Pancreas (tissue), 10 donors: Measurements from ENCODE around the gene FRAT1. TPM values are rescaled to one million over a fixed set of nuclear protein-coding genes. Genes with fewer than 3 reads are reported as not detected.
A peak's percentile ranks its signal among the peaks of the same experiment; 100 is the strongest.
"Not testable (repeated sequence)": the region's sequence is repeated elsewhere in the genome, so short reads cannot be mapped to it uniquely, and the experiment has no call there.

Experiments used
- ATAC-seq, 4 donors: fragments of 200-7000 bp; cut with Tn5 transposase; one replicate each; pipeline versions ENCODE4 v1.8.0 to v1.9.1; 2020; ENCODE audit warnings: mild to moderate bottlenecking in 4 of 4, moderate library complexity in 4 of 4
- DNase-seq, 6 donors: peaks; one replicate each; pipeline ENCODE4 v3.0.0-alpha.2; 2020
- FAIRE-seq: peaks from 2 replicates; lab custom pipeline; 2012; peaks lifted over from hg19 to GRCh38; lab: Jason Lieb, UNC
- H3K27ac ChIP-seq, 4 donors: fragments of 200-600 bp; sonication (generic); 1 replicate in 3 of 4; 2 replicates in 1 of 4; pipeline versions ENCODE4 v1.5.0 to v1.8.0; 2020
- H3K27me3 ChIP-seq, 4 donors: fragments of 200-600 bp; one replicate each; pipeline ENCODE4 v1.8.0; 2021
- H3K36me3 ChIP-seq, 3 donors: fragments of 200-600 bp; sonication (generic) in 1 of 3; one replicate each; pipeline versions ENCODE4 v1.5.0 to v1.8.0; 2020 to 2021
- H3K4me1 ChIP-seq, 3 donors: fragments of 200-600 bp; one replicate each; pipeline ENCODE4 v1.8.0; 2021
- H3K4me3 ChIP-seq, 4 donors: fragments of 200-600 bp; sonication (generic) in 2 of 4; one replicate each; pipeline versions ENCODE4 v1.5.0 to v1.8.0; 2020 to 2021
- H3K9me3 ChIP-seq, 4 donors: fragments of 200-600 bp; one replicate each; pipeline ENCODE4 v1.8.0; 2021
- WGBS, 2 donors: extraction: QIAGEN DNeasy Blood & Tissue Kit; methylation state at CpG; one replicate each; pipeline ENCODE4 v1.1.7; 2013; 5-methylcytosine and 5-hydroxymethylcytosine counted together
- intact Hi-C, 3 donors: fragments of 100-400 bp; cut with DNase I; formaldehyde crosslinking; loops; one replicate each; pipeline versions ENCODE4 v1.11.1 to v1.14.2; 2022
- polyA plus RNA-seq, 2 donors: library from polyadenylated mRNA; stranded (reverse); fragments of 200-250 nt; gene quantifications; one replicate each; pipeline ENCODE4 v1.2.3, GENCODE V29; 2013
- total RNA-seq, 6 donors: library from RNA; stranded (reverse); fragmentation: NEBNext Ultra II Directional in 4 of 6; extraction: Animal tissue kit (Norgen Biotek cat#: 25700) in 4 of 6; gene quantifications; one replicate each; pipeline versions ENCODE4 v1.2.1 to v1.2.4, GENCODE V29; 2021 to 2023
- TF ChIP-seq, protein P1 (sequence below), 4 donors: fragments of 200-600 bp; sonication (generic) in 3 of 4; IDR thresholded peaks; one replicate each; pipeline versions ENCODE4 v1.5.0 to v1.8.0; 2021; ENCODE audit warnings: antibody characterized with exemption in 4 of 4
- donor health status: healthy with polysubstance abuse.
- donor health status: DM: no; HTN: no; CAD: no; lungs with moderate emphysema.
- donor health status: DM: no; HTN: no; CAD: no.
- donor health status: control.
- donor health status: control.
- donor health status: Bipolar disorder and iron deficiency.
- donor health status: DM: yes; HTN: yes; CAD: no.
- donor health status: DM: no; HTN: no; CAD: no.
- donor health status: DM: no; HTN: no; CAD: no.
- donor health status: DM: yes; HTN: yes; CAD: no.

FRAT1 gene
- total and polyA plus RNA-seq, 8 donors = 1.6 to 5.2 (median 3.1) TPM

DNA sequence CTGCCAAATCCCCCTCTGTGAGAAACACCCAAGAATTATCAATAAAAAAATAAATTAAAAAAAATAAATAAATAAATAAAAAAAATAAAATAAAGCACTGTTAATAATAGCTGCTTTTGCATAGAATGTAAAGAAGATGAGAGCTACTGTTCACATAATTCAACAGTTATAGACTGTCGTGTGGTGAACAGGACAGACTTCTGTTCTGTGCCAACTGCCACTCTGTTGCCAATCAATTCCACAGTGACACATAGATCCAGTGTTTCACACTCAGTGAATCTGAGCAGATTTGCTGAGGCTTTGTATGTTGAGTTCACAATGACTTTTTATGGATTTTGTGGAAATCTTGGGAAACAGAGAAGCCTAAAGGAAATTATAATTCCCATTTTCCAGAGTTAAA, 41.5 kb upstream of the FRAT1 start:
- DNase-seq (no peak), FAIRE-seq (no peak), ATAC-seq (no peak)
- H3K27me3 ChIP-seq = no peaks in the 10 kb centered on the region
- peaks cover 0 to 15% (median 4%) of the 10 kb centered on the region in 3 donors for H3K4me1 ChIP-seq
- TF ChIP-seq, protein P1, sequence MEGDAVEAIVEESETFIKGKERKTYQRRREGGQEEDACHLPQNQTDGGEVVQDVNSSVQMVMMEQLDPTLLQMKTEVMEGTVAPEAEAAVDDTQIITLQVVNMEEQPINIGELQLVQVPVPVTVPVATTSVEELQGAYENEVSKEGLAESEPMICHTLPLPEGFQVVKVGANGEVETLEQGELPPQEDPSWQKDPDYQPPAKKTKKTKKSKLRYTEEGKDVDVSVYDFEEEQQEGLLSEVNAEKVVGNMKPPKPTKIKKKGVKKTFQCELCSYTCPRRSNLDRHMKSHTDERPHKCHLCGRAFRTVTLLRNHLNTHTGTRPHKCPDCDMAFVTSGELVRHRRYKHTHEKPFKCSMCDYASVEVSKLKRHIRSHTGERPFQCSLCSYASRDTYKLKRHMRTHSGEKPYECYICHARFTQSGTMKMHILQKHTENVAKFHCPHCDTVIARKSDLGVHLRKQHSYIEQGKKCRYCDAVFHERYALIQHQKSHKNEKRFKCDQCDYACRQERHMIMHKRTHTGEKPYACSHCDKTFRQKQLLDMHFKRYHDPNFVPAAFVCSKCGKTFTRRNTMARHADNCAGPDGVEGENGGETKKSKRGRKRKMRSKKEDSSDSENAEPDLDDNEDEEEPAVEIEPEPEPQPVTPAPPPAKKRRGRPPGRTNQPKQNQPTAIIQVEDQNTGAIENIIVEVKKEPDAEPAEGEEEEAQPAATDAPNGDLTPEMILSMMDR (IDR thresholded peaks at IDR 0.05) = no peak
- no peaks in the 10 kb centered on the region for H3K9me3 ChIP-seq
- H3K4me3 ChIP-seq = no peak overlapping the region
- intact Hi-C loops = no loop called here
- no peaks in the 10 kb centered on the region for H3K36me3 ChIP-seq
- H3K27ac ChIP-seq = no peak overlapping the region
- WGBS, 2 donors = 32 to 38% methylated on average over 1 of the region's 1 CpG

DNA sequence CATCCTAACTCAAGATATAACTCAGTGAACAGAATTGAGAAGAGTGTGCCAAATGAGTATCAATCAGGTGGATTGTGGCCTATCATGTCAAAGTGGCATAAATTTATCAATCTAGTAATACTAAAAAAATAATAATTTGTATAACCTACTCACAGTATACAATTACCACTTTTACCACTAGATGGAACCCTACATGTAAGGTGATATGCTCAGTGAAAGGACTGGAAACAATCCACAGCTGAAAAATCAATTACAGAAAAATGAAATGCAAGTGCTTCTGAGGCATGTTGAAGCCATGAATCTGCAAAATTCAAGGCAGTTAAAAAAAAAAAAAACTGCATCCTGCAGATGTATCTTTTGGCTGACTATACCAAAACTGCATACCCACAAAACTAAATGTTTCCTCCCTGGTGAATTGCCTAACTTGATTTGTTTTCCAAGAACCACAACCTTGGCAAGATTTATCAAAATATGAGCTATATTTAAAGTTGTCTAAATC, 40.5 kb upstream of the FRAT1 start:
- DNase-seq (no peak), ATAC-seq (peak; percentile 91 to 99 (median 96)), FAIRE-seq (peak; percentile 65)
- Histone ChIP-seq H3K27me3 (no peaks in the 10 kb centered on the region), H3K4me3 (no peak overlapping the region), H3K4me1 (peaks cover 0 to 15% (median 4%) of the 10 kb centered on the region in 3 donors), H3K27ac (peak overlapping the region in 2 of 4 donors; percentile 17 to 45), H3K9me3 (no peaks in the 10 kb centered on the region), H3K36me3 (no peaks in the 10 kb centered on the region)
- intact Hi-C loops = no loop called here
- TF ChIP-seq, protein P1 (IDR thresholded peaks at IDR 0.05) = peak; percentile 6 to 65 (median 50)

DNA sequence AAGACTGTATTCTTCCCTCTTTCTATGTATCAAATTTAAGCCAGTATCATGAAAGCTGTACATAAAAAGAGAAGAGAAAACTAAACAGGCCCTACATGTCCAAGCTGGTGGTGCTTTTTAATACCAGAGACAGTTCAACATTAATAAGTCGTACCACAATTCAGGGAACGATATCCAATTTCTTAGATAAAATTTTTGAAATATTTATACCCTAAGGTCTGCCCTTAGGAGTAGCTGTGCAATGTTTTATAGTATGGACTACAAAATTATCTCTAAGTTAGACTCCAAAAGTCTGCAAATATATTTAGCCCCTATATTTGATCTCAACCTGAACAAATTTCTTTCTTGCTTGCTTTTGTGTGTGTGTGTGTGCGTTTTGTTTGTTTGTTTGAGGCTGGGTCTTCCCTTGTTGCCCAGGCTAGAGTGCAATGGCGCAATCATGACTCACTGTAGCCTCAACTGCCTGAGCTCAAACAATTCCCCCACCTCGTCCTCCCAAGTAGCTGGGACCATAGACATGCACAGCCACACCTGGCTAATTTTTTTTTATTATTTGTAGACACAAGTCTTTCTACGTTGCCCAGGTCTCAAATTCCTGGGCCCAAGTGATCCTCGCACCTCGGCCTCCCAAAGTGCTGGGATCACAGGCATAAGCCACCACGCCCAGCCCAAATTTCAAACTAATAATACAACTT, 39.8 kb upstream of the FRAT1 start:
- H3K4me3 ChIP-seq = no peak overlapping the region
- intact Hi-C loops = no loop called here
- H3K9me3 ChIP-seq = no peaks in the 10 kb centered on the region
- peaks cover 0 to 15% (median 4%) of the 10 kb centered on the region in 3 donors for H3K4me1 ChIP-seq
- DNase-seq (no peak), FAIRE-seq (no peak), ATAC-seq (peak in 3 of 4 donors; percentile 9 to 37 (median 26))
- no peaks in the 10 kb centered on the region for H3K36me3 ChIP-seq
- no peaks in the 10 kb centered on the region for H3K27me3 ChIP-seq
- peak overlapping the region in 2 of 4 donors; percentile 17 to 45 for H3K27ac ChIP-seq
- 77 to 78% methylated on average over 9 of the region's 9 CpGs for WGBS, 2 donors
- TF ChIP-seq, protein P1 (IDR thresholded peaks at IDR 0.05) = no peak

DNA sequence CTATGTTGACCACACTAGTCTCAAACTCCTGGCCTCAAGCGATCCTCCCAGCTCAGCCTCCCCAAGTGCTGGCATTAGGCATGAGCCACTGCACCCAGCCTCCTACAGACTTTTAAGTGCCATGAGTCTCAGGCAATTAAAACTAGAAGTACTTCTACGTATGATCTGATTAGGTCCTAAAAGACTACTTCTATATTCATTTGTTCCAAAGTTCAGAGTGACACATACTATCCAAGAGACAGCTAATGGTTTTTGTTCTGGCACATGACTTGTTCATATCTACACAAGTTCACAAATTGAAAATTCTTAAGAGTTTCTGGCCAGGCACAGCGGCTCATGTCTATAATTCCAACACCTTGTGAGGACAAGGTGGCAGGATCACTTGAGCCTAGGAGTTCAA, 38.3 kb upstream of the FRAT1 start:
- DNase-seq = no peak
- no peaks in the 10 kb centered on the region for H3K27me3 ChIP-seq
- no peak overlapping the region for H3K27ac ChIP-seq
- peaks cover 0 to 15% (median 4%) of the 10 kb centered on the region in 3 donors for H3K4me1 ChIP-seq
- TF ChIP-seq, protein P1 (IDR thresholded peaks at IDR 0.05) = no peak
- FAIRE-seq = no peak
- no peaks in the 10 kb centered on the region for H3K36me3 ChIP-seq
- no peak overlapping the region for H3K4me3 ChIP-seq
- intact Hi-C loops = loop anchor here in 1 of 3 donors (10.0 kb wide), 1 partner anchor 54 kb away; the partner anchor contains the start of gene FRAT2
- H3K9me3 ChIP-seq = no peaks in the 10 kb centered on the region
- 68 to 87% methylated on average over 3 of the region's 3 CpGs for WGBS, 2 donors
- no peak for ATAC-seq

DNA sequence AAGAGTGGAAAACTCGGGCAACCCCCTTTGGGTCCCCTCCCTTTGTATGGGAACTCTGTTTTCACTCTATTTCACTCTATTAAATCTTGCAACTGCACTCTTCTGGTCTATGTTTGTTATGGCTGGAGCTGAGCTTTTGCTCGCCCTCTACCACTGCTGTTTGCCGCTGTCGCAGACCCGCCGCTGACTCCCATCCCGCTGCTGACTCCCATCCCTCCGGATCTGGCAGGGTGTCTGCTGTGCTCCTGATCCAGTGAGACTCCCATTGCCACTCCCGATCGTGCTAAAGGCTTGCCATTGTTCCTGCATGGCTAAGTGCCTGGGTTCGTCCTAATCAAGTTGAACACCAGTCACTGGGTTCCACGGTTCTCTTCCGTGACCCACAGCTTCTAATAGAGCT, 29.0 kb upstream of the FRAT1 start:
- DNase-seq, H3K9me3 ChIP-seq, H3K4me1 ChIP-seq, intact Hi-C loops, H3K36me3 ChIP-seq, H3K4me3 ChIP-seq, ATAC-seq, H3K27me3 ChIP-seq, H3K27ac ChIP-seq, FAIRE-seq: not testable (repeated sequence)
- 91 to 92% methylated on average over 13 of the region's 13 CpGs for WGBS, 2 donors

DNA sequence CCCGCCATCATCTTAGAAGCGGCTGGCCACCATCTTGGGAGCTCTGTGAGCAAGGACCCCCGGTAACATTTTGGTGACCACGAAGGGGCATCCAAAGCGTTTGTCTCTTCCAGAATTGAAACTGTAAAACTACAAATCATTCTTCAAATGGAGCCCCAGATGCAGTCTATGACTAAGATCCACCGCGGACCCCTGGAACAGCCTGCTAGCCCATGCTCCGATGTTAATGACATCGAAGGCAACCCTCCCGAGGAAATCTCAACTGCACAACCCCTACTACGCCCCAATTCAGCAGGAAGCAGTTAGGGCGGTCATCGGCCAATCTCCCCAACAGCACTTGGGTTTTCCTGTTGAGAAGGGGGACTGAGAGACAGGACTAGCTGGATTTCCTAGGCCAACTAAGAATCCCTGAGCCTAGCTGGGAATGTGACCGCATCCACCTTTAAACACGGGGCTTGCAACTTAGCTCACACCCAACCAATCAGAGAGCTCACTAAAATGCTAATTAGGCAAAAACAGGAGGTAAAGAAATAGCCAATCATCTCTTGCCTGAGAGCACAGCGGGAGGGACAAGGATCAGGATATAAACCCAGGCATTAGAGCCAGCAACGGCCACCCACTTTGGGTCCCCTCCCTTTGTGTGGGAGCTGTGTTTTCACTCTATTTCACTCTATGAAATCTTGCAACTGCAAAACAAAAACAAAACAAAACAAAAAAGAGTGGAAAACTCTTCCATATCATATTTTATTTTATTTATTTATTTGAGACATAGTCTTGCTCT, 28.3 kb upstream of the FRAT1 start:
- WGBS, 2 donors = 88 to 92% methylated on average over 17 of the region's 17 CpGs
- ATAC-seq, FAIRE-seq, H3K4me1 ChIP-seq, H3K9me3 ChIP-seq, intact Hi-C loops, H3K36me3 ChIP-seq, DNase-seq, H3K4me3 ChIP-seq, H3K27me3 ChIP-seq: not testable (repeated sequence)
- H3K27ac ChIP-seq = peak overlapping the region in 2 of 4 donors; percentile 85 to 96
